ENCODE data around the gene ZBED6.
"Not testable (repeated sequence)": the region's sequence is repeated elsewhere in the genome, so short reads cannot be mapped to it uniquely, and the experiment has no call there.

Gene ZBED6

DNA sequence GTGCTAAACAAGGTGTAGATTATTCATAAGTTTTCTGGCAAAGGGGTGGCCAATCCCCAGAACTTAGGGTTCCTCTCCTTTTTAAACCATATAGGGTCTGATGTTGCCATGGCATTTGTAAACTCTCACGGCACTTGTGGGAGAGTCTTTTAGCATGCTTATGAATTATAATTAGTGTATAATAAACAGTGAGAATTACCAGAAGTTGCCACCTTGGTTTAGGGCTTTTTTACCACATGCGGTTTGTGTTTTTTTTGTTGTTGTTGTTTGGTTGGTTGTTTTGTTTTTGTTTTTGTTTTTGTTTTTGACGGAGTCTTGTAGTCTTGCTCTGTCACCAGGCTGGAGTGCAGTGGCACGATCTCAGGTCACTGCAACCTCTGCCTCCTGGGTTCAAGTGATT lies 39.4 kb upstream of the ZBED6 start:
- Histone ChIP-seq H3K27me3 (ENCODE audit: control insufficient read depth, insufficient read depth, low read length) (no peaks in the 10 kb centered on the region), H2AFZ (no peak overlapping the region), H3K4me3 (ENCODE audit: low read depth, low read length) (no peak overlapping the region), H3K36me3 (ENCODE audit: control insufficient read depth, insufficient read depth, low read length) (no peaks in the 10 kb centered on the region), H3K4me2 (ENCODE audit: low read length) (no peak overlapping the region), H3K9me3 (ENCODE audit: control insufficient read depth, low read length) (no peaks in the 10 kb centered on the region), H3K4me1 (no peaks in the 10 kb centered on the region), H3K79me2 (no peaks in the 10 kb centered on the region), H3K27ac (no peak overlapping the region), H3K9ac (no peak overlapping the region)
- TF ChIP-seq, protein P1, sequence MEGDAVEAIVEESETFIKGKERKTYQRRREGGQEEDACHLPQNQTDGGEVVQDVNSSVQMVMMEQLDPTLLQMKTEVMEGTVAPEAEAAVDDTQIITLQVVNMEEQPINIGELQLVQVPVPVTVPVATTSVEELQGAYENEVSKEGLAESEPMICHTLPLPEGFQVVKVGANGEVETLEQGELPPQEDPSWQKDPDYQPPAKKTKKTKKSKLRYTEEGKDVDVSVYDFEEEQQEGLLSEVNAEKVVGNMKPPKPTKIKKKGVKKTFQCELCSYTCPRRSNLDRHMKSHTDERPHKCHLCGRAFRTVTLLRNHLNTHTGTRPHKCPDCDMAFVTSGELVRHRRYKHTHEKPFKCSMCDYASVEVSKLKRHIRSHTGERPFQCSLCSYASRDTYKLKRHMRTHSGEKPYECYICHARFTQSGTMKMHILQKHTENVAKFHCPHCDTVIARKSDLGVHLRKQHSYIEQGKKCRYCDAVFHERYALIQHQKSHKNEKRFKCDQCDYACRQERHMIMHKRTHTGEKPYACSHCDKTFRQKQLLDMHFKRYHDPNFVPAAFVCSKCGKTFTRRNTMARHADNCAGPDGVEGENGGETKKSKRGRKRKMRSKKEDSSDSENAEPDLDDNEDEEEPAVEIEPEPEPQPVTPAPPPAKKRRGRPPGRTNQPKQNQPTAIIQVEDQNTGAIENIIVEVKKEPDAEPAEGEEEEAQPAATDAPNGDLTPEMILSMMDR (IDR thresholded peaks at IDR 0.05) = no peak

- not testable (repeated sequence) for H2AFZ ChIP-seq; H3K9ac ChIP-seq; H3K79me2 ChIP-seq; H3K4me1 ChIP-seq; H3K27me3 ChIP-seq (ENCODE audit: control insufficient read depth, insufficient read depth, low read length); H3K36me3 ChIP-seq (ENCODE audit: control insufficient read depth, insufficient read depth, low read length); H3K4me3 ChIP-seq (ENCODE audit: low read depth, low read length); H3K27ac ChIP-seq; H3K9me3 ChIP-seq (ENCODE audit: control insufficient read depth, low read length); H3K4me2 ChIP-seq (ENCODE audit: low read length)
Measured at GRCh38 chr1:203758749-203759148, 36.7 kb upstream of the ZBED6 start.

DNA sequence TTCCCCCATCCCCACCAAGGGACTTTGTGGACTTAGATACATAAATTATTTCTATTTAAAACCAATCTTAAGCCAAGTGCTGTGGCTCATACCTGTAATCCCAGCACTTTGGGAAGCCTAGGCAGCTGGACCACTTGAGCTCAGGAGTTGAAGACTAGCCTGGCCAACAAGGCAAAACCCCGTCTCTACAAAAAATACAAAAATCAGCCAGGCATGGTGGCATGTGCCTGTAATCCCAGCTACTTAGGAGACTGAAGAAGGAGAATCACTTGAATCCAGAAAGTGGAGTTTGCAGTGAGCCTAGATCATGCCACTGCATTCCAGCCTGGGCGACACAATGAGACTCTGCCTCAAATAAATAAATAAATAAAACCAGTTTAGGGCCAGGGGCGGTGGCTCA lies 34.9 kb upstream of the ZBED6 start:
- TF ChIP-seq, protein P1 (IDR thresholded peaks at IDR 0.05) = no peak
- H3K27me3 ChIP-seq (ENCODE audit: control insufficient read depth, insufficient read depth, low read length) = no peaks in the 10 kb centered on the region
- H3K9me3 ChIP-seq (ENCODE audit: control insufficient read depth, low read length) = no peaks in the 10 kb centered on the region
- H3K4me2 ChIP-seq (ENCODE audit: low read length) = no peak overlapping the region
- no peak overlapping the region for H3K4me3 ChIP-seq (ENCODE audit: low read depth, low read length)
- no peak overlapping the region for H3K9ac ChIP-seq
- H3K79me2 ChIP-seq = no peaks in the 10 kb centered on the region
- H3K27ac ChIP-seq = no peak overlapping the region
- no peaks in the 10 kb centered on the region for H3K4me1 ChIP-seq
- no peak overlapping the region for H2AFZ ChIP-seq
- H3K36me3 ChIP-seq (ENCODE audit: control insufficient read depth, insufficient read depth, low read length) = no peaks in the 10 kb centered on the region

GRCh38 chr1:203761958-203762357 lies 33.5 kb upstream of the ZBED6 start:
- H3K4me1 ChIP-seq; H3K79me2 ChIP-seq; H3K27me3 ChIP-seq (ENCODE audit: control insufficient read depth, insufficient read depth, low read length); H3K27ac ChIP-seq; H2AFZ ChIP-seq; H3K36me3 ChIP-seq (ENCODE audit: control insufficient read depth, insufficient read depth, low read length); H3K9ac ChIP-seq; H3K9me3 ChIP-seq (ENCODE audit: control insufficient read depth, low read length); H3K4me3 ChIP-seq (ENCODE audit: low read depth, low read length); H3K4me2 ChIP-seq (ENCODE audit: low read length): not testable (repeated sequence)

GRCh38 chr1:203763505-203763904 lies 31.9 kb upstream of the ZBED6 start:
- H3K79me2 ChIP-seq = no peaks in the 10 kb centered on the region
- TF ChIP-seq, protein P1 (IDR thresholded peaks at IDR 0.05) = no peak
- no peaks in the 10 kb centered on the region for H3K4me1 ChIP-seq
- no peak overlapping the region for H3K27ac ChIP-seq
- H3K9ac ChIP-seq = no peak overlapping the region
- H3K9me3 ChIP-seq (ENCODE audit: control insufficient read depth, low read length) = no peaks in the 10 kb centered on the region
- H3K27me3 ChIP-seq (ENCODE audit: control insufficient read depth, insufficient read depth, low read length) = no peaks in the 10 kb centered on the region
- H2AFZ ChIP-seq = no peak overlapping the region
- H3K4me2 ChIP-seq (ENCODE audit: low read length) = no peak overlapping the region
- H3K4me3 ChIP-seq (ENCODE audit: low read depth, low read length) = no peak overlapping the region
- H3K36me3 ChIP-seq (ENCODE audit: control insufficient read depth, insufficient read depth, low read length) = no peaks in the 10 kb centered on the region
